Muscle of leg (tissue), 11 donors: Measurements from ENCODE around the gene ABCC2. TPM values are rescaled to one million over a fixed set of nuclear protein-coding genes. Genes with fewer than 3 reads are reported as not detected.
"Not testable (repeated sequence)": the region's sequence is repeated elsewhere in the genome, so short reads cannot be mapped to it uniquely, and the experiment has no call there.

Source experiments
- DNase-seq: peaks from one replicate; pipeline ENCODE4 v3.0.0; 2013
- H3K27ac ChIP-seq: one replicate; pipeline ENCODE4 v1.5.1; 2013; ENCODE audit warnings: mild to moderate bottlenecking, low read length, control low read depth
- H3K27me3 ChIP-seq: one replicate; pipeline ENCODE4 v1.6.1; 2013; ENCODE audit warnings: low read length; ENCODE audit not compliant: control insufficient read depth, insufficient read depth
- H3K36me3 ChIP-seq: one replicate; pipeline ENCODE4 v1.6.1; 2013; ENCODE audit warnings: low read length; ENCODE audit not compliant: control insufficient read depth, insufficient read depth
- H3K4me1 ChIP-seq: one replicate; pipeline ENCODE4 v1.6.1; 2013; ENCODE audit warnings: low read length; ENCODE audit not compliant: control insufficient read depth, insufficient read depth
- H3K4me3 ChIP-seq: one replicate; pipeline ENCODE4 v1.5.1; 2013; ENCODE audit warnings: low read length, control low read depth
- H3K9me3 ChIP-seq: replicated peaks from 2 replicates; pipeline ENCODE4 v1.6.1; 2013; ENCODE audit warnings: low read depth, low read length; ENCODE audit not compliant: control insufficient read depth
- WGBS: methylation state at CpG from one replicate; pipeline ENCODE4 v1.1.5; 2013; ENCODE audit warnings: missing lambda C conversion rate; ENCODE audit not compliant: insufficient coverage; 5-methylcytosine and 5-hydroxymethylcytosine counted together
- polyA plus RNA-seq, 8 donors: library from polyadenylated mRNA; unstranded; fragments of 120-200 nt; gene quantifications; one replicate each; pipeline versions ENCODE4 v1.2.1 to v1.2.3, GENCODE V29; 2013; ENCODE audit warnings: inconsistent platforms in 1 of 8, low replicate concordance in 1 of 8; ENCODE audit not compliant: insufficient read length in 8 of 8, insufficient read depth in 1 of 8
- total RNA-seq: library from RNA; stranded (reverse); fragments of 120-200 nt; gene quantifications from one replicate; pipeline ENCODE4 v1.2.4, GENCODE V29; 2013

ABCC2 gene
- total and polyA plus RNA-seq, 9 donors, result 0.42 to 4.0 (median 0.74) TPM

DNA sequence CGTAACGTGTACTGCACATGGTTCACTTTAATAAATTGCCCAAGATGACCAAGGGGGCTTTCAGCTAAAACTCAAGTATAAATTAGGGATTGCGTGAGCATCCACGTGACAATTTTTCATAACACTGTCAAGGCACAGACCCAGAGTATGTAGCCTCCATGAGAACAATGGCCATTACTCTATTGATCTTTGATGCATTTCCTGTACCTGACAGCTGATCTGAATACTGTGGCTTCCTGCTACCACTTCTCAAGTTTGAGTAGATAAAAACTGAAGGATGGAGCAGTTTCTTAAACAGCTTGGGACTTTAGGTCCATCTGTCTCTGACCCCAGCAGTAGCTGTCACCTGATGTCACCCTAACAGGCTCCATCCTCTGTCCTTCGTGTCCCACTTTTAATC lies 98.9 kb downstream of the ABCC2 start:
- Histone ChIP-seq H3K27me3 (no peaks in the 10 kb centered on the region), H3K36me3 (peaks cover 69% of the 10 kb centered on the region), H3K27ac (no peak overlapping the region), H3K9me3 (no peaks in the 10 kb centered on the region), H3K4me1 (no peaks in the 10 kb centered on the region), H3K4me3 (no peak overlapping the region)
- WGBS, result 89% methylated on average over 4 of the region's 5 CpGs
- DNase-seq, result no peak

DNA sequence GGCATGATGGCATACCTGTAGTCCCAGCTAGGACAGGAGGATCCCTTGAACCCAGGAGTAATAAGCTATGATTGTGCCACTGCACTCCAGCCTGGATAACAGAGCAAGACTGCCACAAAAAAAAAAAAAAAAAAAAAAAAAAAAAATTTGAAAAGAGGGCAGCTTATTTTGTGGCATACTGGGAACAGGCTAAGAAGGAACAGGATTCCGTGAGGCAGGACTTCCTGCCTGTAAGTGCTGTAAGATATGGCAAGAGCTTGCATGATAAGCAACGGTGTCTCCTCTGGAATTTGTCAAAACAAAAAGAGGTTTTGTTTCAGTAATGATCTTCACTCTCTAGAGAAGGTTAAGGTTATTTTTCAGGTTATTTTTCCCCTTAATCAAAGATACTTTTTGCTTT lies 101.1 kb downstream of the ABCC2 start:
- Histone ChIP-seq H3K4me1 (no peaks in the 10 kb centered on the region), H3K4me3 (no peak overlapping the region), H3K27ac (no peak overlapping the region), H3K9me3 (no peaks in the 10 kb centered on the region), H3K27me3 (no peaks in the 10 kb centered on the region), H3K36me3 (peaks cover 58% of the 10 kb centered on the region)
- DNase-seq, result no peak
- WGBS, result no CpG with 5 or more reads among the region's 2 CpGs

DNA sequence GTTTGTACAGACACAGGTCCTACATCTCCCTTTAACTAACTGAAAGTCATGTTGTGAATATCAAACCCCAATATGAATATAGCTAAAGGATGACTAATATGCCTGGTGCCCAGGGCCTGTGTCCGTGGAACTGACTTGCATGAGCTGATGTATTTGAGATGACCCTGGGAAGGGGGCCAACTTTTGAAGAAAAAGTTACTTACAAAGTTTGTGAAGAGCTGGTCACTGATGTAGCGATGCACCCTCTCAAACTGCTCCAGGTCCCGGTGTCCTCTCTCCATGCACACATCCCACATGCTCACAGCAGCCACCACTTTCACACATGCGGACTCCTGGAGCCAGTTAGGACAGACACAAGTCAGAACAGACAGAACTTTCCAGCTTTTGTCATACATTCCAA lies 106.2 kb downstream of the ABCC2 start:
- WGBS, result 100% methylated on average over 2 of the region's 4 CpGs
- Histone ChIP-seq H3K36me3 (peaks cover 38% of the 10 kb centered on the region), H3K27me3 (no peaks in the 10 kb centered on the region), H3K27ac (no peak overlapping the region), H3K4me1 (no peaks in the 10 kb centered on the region), H3K4me3 (no peak overlapping the region), H3K9me3 (no peaks in the 10 kb centered on the region)
- DNase-seq, result peak; percentile 13

DNA sequence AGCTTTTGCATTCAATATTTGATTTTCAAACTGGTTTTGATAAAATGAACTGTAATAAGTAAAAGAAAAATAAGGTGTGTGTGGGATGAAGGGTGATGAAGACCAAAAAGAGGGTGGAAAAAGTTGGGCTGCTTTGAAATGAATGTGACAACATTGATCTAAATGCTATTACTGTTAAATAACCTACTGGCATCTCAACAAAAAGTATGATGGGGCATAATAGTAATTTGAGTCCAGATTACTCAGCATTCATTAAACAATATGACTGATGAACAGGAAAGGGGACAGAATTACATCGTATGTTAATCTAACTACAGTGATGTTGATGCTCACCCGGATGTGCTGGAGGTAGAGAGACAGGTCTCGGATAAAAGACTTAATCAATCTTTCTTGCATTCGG lies 112.2 kb downstream of the ABCC2 start:
- WGBS, result no CpG with 5 or more reads among the region's 4 CpGs
- no peak overlapping the region for H3K4me3 ChIP-seq
- no peak for DNase-seq
- no peak overlapping the region for H3K27ac ChIP-seq
- H3K27me3 ChIP-seq, result no peaks in the 10 kb centered on the region
- H3K4me1 ChIP-seq, result no peaks in the 10 kb centered on the region
- H3K9me3 ChIP-seq, result no peaks in the 10 kb centered on the region
- peaks cover 52% of the 10 kb centered on the region for H3K36me3 ChIP-seq

DNA sequence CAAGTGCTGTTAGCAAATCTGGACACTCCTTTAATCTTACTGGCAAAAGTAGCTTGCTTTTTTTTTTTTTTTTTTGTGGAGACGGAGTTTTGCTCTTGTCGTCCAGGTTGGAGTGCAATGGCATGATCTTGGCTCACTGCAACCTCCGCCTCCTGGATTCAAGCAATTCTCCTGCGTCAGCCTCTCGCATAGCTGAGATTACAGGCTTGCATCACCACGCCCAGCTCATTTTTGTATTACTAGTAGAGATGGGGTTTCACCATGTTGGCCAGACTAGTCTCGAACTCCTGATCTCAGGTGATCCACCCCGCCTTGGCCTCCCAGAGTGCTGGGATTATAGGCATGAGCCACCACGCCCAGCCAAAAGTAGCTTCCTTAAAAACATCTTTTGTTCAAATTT lies 112.6 kb downstream of the ABCC2 start:
- not testable (repeated sequence) for DNase-seq, H3K9me3 ChIP-seq, H3K27me3 ChIP-seq, H3K27ac ChIP-seq, H3K4me3 ChIP-seq, H3K4me1 ChIP-seq
- peaks cover 52% of the 10 kb centered on the region for H3K36me3 ChIP-seq
- 87% methylated on average over 3 of the region's 9 CpGs for WGBS

DNA sequence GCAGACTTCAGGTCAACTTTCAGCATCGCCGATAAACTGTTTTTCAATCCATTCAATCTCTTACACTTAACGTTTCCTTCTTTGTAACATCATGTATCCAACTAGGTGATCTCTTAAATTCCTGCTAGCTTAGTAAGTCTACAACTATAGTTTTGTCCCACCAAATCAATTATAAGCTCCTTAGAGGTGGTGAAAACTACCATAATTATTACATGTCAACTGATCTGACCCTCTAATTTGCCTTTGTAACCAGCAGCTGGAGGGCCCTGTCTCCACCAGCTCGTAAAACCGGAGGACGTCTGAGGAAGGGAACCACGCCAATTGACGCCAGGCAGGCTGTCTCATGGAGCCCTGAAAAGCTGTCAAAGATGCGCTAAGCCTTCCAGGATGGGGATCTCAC lies 113.4 kb downstream of the ABCC2 start:
- Histone ChIP-seq H3K4me1 (no peaks in the 10 kb centered on the region), H3K36me3 (peaks cover 52% of the 10 kb centered on the region), H3K27me3 (no peaks in the 10 kb centered on the region), H3K9me3 (no peaks in the 10 kb centered on the region), H3K4me3 (no peak overlapping the region), H3K27ac (no peak overlapping the region)
- no peak for DNase-seq
- WGBS, result 78% methylated on average over 5 of the region's 9 CpGs

Other genes with a start within 250 kb of the ABCC2 start
- gene NKX2-3, start 249.7 kb upstream of the ABCC2 start, total RNA-seq, result 0.62 TPM
- gene NKX2-3, start 249.7 kb upstream of the ABCC2 start, polyA plus RNA-seq, result 1 to 10 TPM in 3 of 8 donors, under 1 TPM in 5; 0.11 to 2.0 (median 0.80) TPM
- gene SLC25A28, start 162.2 kb upstream of the ABCC2 start, total RNA-seq, result 25.7 TPM
- gene SLC25A28, start 162.2 kb upstream of the ABCC2 start, polyA plus RNA-seq, result 10 to 100 TPM; 23.6 to 38.9 (median 31.1) TPM
- 4.8 TPM for gene ENTPD7, start 123.1 kb upstream of the ABCC2 start, total RNA-seq
- gene ENTPD7, start 123.1 kb upstream of the ABCC2 start, polyA plus RNA-seq, result 1 to 10 TPM; 3.4 to 4.9 (median 4.2) TPM
- gene COX15, start 50.5 kb upstream of the ABCC2 start, total RNA-seq, result 30.1 TPM
- 10 to 100 TPM; 23.7 to 36.1 (median 29.5) TPM for gene COX15, start 50.5 kb upstream of the ABCC2 start, polyA plus RNA-seq
- 21.4 TPM for gene CUTC, start 50.4 kb upstream of the ABCC2 start, total RNA-seq
- 10 to 100 TPM; 17.5 to 22.5 (median 19.7) TPM for gene CUTC, start 50.4 kb upstream of the ABCC2 start, polyA plus RNA-seq
- gene DNMBP, start 227.3 kb downstream of the ABCC2 start, total RNA-seq, result 11.8 TPM
- gene DNMBP, start 227.3 kb downstream of the ABCC2 start, polyA plus RNA-seq, result 10 to 100 TPM; 14.1 to 19.5 (median 17.6) TPM